B cell (primary cell): ENCODE results near the gene NIPAL4. TPM values are rescaled to one million over a fixed set of nuclear protein-coding genes. Genes with fewer than 3 reads are reported as not detected.
A peak's percentile ranks its signal among the peaks of the same experiment; 100 is the strongest.

ENCODE experiments used
- ATAC-seq: fragments of 200-7000 bp; cut with Tn5 transposase; one replicate; pipeline ENCODE4 v1.10.0; 2021; ENCODE audit warnings: low read depth, mild to moderate bottlenecking, moderate number of reproducible peaks, moderate library complexity
- CTCF ChIA-PET: fragments of 350-600 bp; sonication (Branson Sonifier 250); formaldehyde crosslinking; loops from one replicate; lab custom pipeline; 2021; ENCODE audit warnings: antibody characterized with exemption, inconsistent platforms; lab: Charles Lee
- POLR2A ChIA-PET: fragments of 350-600 bp; sonication (Branson Sonifier 250); formaldehyde crosslinking; loops from one replicate; lab custom pipeline; 2021; ENCODE audit warnings: antibody characterized with exemption; lab: Charles Lee
- DNase-seq: peaks from one replicate; pipeline ENCODE4 v3.0.0; 2013
- H2AFZ ChIP-seq: 2 replicates; pipeline ENCODE4 v1.6.1; 2012; ENCODE audit warnings: mild to moderate bottlenecking, low read depth, low read length; ENCODE audit not compliant: insufficient read depth, poor library complexity, severe bottlenecking
- H3K27ac ChIP-seq, 2 donors: 1 replicate in 1 of 2; 2 replicates in 1 of 2; pipeline ENCODE4 v1.5.1; 2012 to 2013; ENCODE audit warnings: low read length in 2 of 2, mild to moderate bottlenecking in 2 of 2, moderate library complexity in 1 of 2
- H3K27me3 ChIP-seq, 4 experiments: fragments of 200-600 bp in 1 of 4; sonication (generic) in 1 of 4; replicated peaks in 1 of 4; 1 replicate in 2 of 4; 2 replicates in 2 of 4; pipeline versions ENCODE4 v1.6.1 to v1.7.0; 2013 to 2016; ENCODE audit warnings: low read length in 3 of 4, mild to moderate bottlenecking in 2 of 4, mixed read lengths in 1 of 4, moderate library complexity in 1 of 4; ENCODE audit not compliant: insufficient read depth in 4 of 4, control insufficient read depth in 3 of 4; ENCODE audit errors: control extremely low read depth in 1 of 4
- H3K36me3 ChIP-seq, 2 experiments: replicated peaks in 1 of 2; 1 replicate in 1 of 2; 2 replicates in 1 of 2; pipeline versions ENCODE4 v1.6.1 to v1.7.1; 2013; ENCODE audit warnings: low read length in 1 of 2; ENCODE audit not compliant: insufficient read depth in 2 of 2, control insufficient read depth in 1 of 2; ENCODE audit errors: control extremely low read depth in 1 of 2, extremely low read depth in 1 of 2
- H3K4me1 ChIP-seq, 2 donors: fragments of 200-600 bp in 1 of 2; sonication (generic) in 1 of 2; 1 replicate in 1 of 2; 2 replicates in 1 of 2; pipeline versions ENCODE4 v1.5.1 to v1.6.1; 2013 to 2017; ENCODE audit warnings: low read length in 2 of 2; ENCODE audit not compliant: control insufficient read depth in 2 of 2, insufficient read depth in 2 of 2
- H3K4me2 ChIP-seq: replicated peaks from 2 replicates; pipeline ENCODE3; 2012; ENCODE audit warnings: mild to moderate bottlenecking, low read depth, low read length; ENCODE audit not compliant: poor library complexity, severe bottlenecking
- H3K4me3 ChIP-seq, 5 experiments: fragments of 200-600 bp in 1 of 5; sonication (generic) in 1 of 5; 1 replicate in 3 of 5; 2 replicates in 2 of 5; pipeline versions ENCODE4 v1.5.1 to v1.7.0; 2011 to 2016; ENCODE audit warnings: low read length in 4 of 5, mild to moderate bottlenecking in 4 of 5, low read depth in 2 of 5, control low read depth in 1 of 5, moderate library complexity in 1 of 5; ENCODE audit not compliant: insufficient read depth in 1 of 5; ENCODE audit errors: control extremely low read depth in 1 of 5, extremely low read depth in 1 of 5
- H3K79me2 ChIP-seq: fragments of 200-600 bp; sonication (generic); one replicate; pipeline ENCODE4 v1.6.0; 2016; ENCODE audit warnings: low read length; ENCODE audit not compliant: control insufficient read depth, insufficient read depth
- H3K9ac ChIP-seq: fragments of 200-600 bp; sonication (generic); 2 replicates; pipeline ENCODE4 v1.6.1; 2017; ENCODE audit warnings: mild to moderate bottlenecking, low read length, moderate library complexity
- H3K9me3 ChIP-seq, 3 donors: one replicate each; pipeline versions ENCODE4 v1.6.1 to v1.7.1; 2013; ENCODE audit warnings: low read length in 2 of 3; ENCODE audit not compliant: control insufficient read depth in 2 of 3, insufficient read depth in 1 of 3; ENCODE audit errors: control extremely low read depth in 1 of 3
- H4K20me1 ChIP-seq: 2 replicates; pipeline ENCODE4 v1.6.0; 2012; ENCODE audit warnings: mild to moderate bottlenecking, low read length; ENCODE audit not compliant: insufficient read depth, control insufficient read depth, poor library complexity, severe bottlenecking
- H3K27ac Mint-ChIP-seq: one replicate; pipeline ENCODE4 v1.8.0; 2021; ENCODE audit warnings: mixed read lengths
- H3K27me3 Mint-ChIP-seq: one replicate; pipeline ENCODE4 v1.8.0; 2021; ENCODE audit warnings: mixed read lengths
- H3K4me1 Mint-ChIP-seq: one replicate; pipeline ENCODE4 v1.8.0; 2021; ENCODE audit warnings: mixed read lengths
- H3K4me3 Mint-ChIP-seq: one replicate; pipeline ENCODE4 v1.8.0; 2021; ENCODE audit warnings: mixed read lengths
- H3K9me3 Mint-ChIP-seq: one replicate; pipeline ENCODE4 v1.8.0; 2022; ENCODE audit warnings: mixed read lengths; ENCODE audit not compliant: insufficient read depth
- EZH2 ChIP-seq: IDR thresholded peaks from 2 replicates; pipeline ENCODE4 v1.6.1; 2012; ENCODE audit warnings: borderline replicate concordance, low read depth, mild to moderate bottlenecking, moderate library complexity, low read length; ENCODE audit not compliant: insufficient read depth, poor library complexity, severe bottlenecking
- WGBS: methylation state at CpG from one replicate; pipeline ENCODE4 v1.1.5; 2013; ENCODE audit warnings: missing lambda C conversion rate; ENCODE audit not compliant: insufficient coverage; 5-methylcytosine and 5-hydroxymethylcytosine counted together
- intact Hi-C: fragments of 100-400 bp; cut with micrococcal nuclease; formaldehyde crosslinking; loops from one replicate; pipeline ENCODE4 v1.10.0; 2022
- polyA plus RNA-seq: library from polyadenylated mRNA; depleted of rRNA; stranded (reverse); fragments of >200 nt; gene quantifications from 2 replicates; pipeline ENCODE4 v1.2.3, GENCODE V29; 2012
- total RNA-seq, 2 donors: library from RNA; stranded (reverse); fragments of 120-200 nt in 1 of 2; gene quantifications; 1 replicate in 1 of 2; 2 replicates in 1 of 2; pipeline versions ENCODE4 v1.2.3 to v1.2.4, GENCODE V29; 2013 to 2022
- TF ChIP-seq, protein P1 (sequence below): fragments of 200-600 bp; IDR thresholded peaks from one replicate; pipeline ENCODE4 v1.8.0; 2022; ENCODE audit warnings: antibody characterized with exemption, mild to moderate bottlenecking

NIPAL4 gene
- total and polyA plus RNA-seq, 2 donors (not counting 1 experiment from before 2014, with no cell fraction given): 4.6 to 6.4 TPM

DNA sequence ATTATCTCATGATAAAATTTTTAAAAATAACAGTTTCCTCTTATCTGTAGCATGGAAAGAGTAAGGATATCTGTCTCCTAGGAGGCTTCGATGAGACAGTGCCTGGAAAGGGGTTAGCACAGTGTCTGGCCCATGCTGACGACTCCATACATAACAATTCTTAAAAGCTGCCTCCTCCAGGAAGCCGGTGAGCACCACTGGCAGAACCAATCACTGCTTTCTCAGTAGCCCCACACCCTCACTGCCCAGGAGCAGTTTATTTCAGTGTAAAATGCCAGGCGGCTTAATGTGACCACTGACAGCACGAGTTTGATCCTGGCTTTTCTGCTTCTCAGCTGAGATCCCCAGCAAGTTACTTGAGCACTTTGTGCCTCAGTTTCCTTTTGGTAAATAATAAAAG lies 1.2 kb upstream of the NIPAL4 start:
- Histone ChIP-seq H3K27me3 (no peaks in the 10 kb centered on the region), H3K9ac (no peak overlapping the region), H3K9me3 (no peaks in the 10 kb centered on the region), H2AFZ (no peak overlapping the region), H3K79me2 (peaks cover 14% of the 10 kb centered on the region), H3K4me3 (no peak overlapping the region), H4K20me1 (no peaks in the 10 kb centered on the region), H3K4me2 (peak overlapping the region; percentile 94), H3K36me3 (peaks cover 0 to 2% of the 10 kb centered on the region in 2 experiments), H3K27ac (peak overlapping the region; percentile 45 to 77), H3K4me1 (peaks cover 55 to 56% of the 10 kb centered on the region in 2 donors)
- Mint-ChIP-seq H3K27me3 (no peaks in the 10 kb centered on the region), H3K4me3 (peak overlapping the region; percentile 90), H3K4me1 (peaks cover 72% of the 10 kb centered on the region), H3K9me3 (no peaks in the 10 kb centered on the region), H3K27ac (peak overlapping the region; percentile 78)
- DNase-seq: no peak
- TF ChIP-seq EZH2: no peak
- TF ChIP-seq, protein P1, sequence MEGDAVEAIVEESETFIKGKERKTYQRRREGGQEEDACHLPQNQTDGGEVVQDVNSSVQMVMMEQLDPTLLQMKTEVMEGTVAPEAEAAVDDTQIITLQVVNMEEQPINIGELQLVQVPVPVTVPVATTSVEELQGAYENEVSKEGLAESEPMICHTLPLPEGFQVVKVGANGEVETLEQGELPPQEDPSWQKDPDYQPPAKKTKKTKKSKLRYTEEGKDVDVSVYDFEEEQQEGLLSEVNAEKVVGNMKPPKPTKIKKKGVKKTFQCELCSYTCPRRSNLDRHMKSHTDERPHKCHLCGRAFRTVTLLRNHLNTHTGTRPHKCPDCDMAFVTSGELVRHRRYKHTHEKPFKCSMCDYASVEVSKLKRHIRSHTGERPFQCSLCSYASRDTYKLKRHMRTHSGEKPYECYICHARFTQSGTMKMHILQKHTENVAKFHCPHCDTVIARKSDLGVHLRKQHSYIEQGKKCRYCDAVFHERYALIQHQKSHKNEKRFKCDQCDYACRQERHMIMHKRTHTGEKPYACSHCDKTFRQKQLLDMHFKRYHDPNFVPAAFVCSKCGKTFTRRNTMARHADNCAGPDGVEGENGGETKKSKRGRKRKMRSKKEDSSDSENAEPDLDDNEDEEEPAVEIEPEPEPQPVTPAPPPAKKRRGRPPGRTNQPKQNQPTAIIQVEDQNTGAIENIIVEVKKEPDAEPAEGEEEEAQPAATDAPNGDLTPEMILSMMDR: no peak
- ChIA-PET POLR2A (interaction anchor here (0.6 to 1.9 kb wide), 2 partner anchors 9 to 110 kb away, joined by 5 read pairs; no protein-coding TSS in a partner anchor), CTCF (interaction anchor here (0.9 to 8.4 kb wide), 6 partner anchors 10 to 284 kb away, joined by 4 to 37 read pairs (median 10); no protein-coding TSS in a partner anchor)
- 92% methylated on average over 3 of the region's 5 CpGs for WGBS
- intact Hi-C loops: no loop called here
- no peak for ATAC-seq
